Smooth muscle cell of the brain vasculature (primary cell): ENCODE data around the gene HSCB.
"Not testable (repeated sequence)": the region's sequence is repeated elsewhere in the genome, so short reads cannot be mapped to it uniquely, and the experiment has no call there.

Experiments
- DNase-seq: peaks from one replicate; pipeline ENCODE4 v3.0.0-alpha.2; 2012; ENCODE audit warnings: low read depth, low spot score

HSCB gene, protein sequence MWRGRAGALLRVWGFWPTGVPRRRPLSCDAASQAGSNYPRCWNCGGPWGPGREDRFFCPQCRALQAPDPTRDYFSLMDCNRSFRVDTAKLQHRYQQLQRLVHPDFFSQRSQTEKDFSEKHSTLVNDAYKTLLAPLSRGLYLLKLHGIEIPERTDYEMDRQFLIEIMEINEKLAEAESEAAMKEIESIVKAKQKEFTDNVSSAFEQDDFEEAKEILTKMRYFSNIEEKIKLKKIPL

GRCh38 chr22:28741785-28742561, at the start of gene HSCB, which contains the start of gene CHEK2:
Gene HSCB, plus strand, starts transcription at chr22:28742039. Its CDS starts 57 bp downstream, at chr22:28742096.
Gene CHEK2, minus strand, starts transcription at chr22:28741820. Its CDS starts 7,099 bp downstream, at chr22:28734721.
- peak; percentile 96 for DNase-seq

DNA sequence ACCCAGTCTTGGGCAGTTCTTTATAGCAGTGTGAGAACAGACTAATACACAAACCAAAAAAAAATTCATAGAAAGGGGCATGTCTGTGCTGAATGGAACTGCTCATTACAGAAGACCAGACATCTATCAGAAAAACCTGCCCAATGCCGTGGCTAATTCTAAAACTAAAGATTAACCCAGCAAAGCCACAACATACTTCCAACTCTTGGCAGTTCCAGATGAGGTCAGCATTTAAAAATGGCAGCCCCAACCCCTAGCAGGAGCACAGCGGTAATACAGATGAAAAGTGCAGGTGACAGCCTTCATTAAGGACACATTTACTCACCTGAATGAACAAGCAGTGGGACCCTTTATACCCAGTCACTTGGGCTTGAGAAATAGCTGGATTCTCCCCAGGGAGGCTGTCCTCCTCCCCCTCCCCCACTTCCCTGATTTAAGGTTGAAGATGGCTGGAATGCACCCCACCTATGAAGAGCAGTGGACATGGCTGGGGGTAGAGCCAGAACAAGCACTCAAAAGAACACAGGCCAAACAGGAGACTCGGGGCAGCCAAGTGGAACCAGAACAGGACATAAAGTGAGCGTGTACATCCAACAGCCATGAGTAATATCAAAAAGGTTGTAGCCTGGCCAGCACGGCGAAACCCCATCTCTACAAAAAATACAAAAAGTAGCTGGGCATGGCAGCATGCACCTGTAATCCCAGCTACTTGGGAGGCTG, 48.6 kb upstream of the HSCB start:
- DNase-seq = not testable (repeated sequence)

- DNase-seq = no peak
Observed at GRCh38 chr22:28702891-28703290, 38.9 kb upstream of the HSCB start.

GRCh38 chr22:28703436-28703835, 38.4 kb upstream of the HSCB start:
- no peak for DNase-seq

GRCh38 chr22:28706845-28707244, 35.0 kb upstream of the HSCB start:
- DNase-seq = no peak

DNA sequence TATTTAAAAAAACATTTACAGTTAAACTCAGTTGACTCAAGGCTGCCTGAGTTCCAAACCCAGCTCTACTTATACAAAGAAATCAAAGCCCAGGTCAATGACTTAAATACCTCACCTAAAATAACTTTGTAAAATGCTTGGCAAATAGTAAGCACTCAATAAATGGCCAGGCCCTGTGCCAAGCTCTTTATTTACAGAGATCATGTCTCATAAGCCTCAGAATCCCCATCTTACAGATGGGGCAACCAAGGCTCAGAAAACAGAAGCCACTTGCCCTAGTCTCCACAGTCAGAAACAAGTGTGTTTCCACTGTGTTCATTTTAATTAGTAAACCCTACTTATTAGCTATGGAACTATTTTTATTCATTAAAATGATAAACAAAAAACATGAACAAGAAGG, 31.7 kb upstream of the HSCB start:
- DNase-seq = no peak

DNA sequence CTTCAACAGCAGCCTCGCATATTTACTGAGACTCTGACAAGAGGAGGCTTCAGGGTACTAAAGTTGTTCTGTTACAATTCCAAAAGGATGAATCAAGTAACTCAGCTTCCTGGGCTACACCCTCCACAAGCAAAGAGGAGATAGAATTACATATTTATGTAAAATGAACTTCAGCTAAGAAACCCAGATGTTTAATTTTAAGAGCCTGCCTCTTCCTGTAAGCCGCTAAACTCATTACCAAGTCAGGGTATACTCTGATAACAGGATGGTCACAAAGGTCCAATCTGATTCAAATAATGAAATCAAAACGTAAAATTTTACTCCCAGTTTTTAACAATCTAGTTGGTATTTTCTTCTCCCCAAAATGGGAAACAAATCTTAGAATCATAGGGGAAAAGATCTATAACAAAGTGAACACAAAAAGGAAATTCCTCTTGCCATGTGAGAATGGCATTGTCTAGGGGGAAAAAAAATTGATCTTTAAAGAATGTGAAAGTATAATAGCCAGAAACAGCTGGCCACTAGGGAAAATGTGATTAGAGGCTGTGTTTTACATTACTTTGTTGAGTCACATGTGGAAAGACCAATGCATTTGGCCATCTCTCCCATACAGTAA, 31.2 kb upstream of the HSCB start:
- DNase-seq = peak; percentile 45

DNA sequence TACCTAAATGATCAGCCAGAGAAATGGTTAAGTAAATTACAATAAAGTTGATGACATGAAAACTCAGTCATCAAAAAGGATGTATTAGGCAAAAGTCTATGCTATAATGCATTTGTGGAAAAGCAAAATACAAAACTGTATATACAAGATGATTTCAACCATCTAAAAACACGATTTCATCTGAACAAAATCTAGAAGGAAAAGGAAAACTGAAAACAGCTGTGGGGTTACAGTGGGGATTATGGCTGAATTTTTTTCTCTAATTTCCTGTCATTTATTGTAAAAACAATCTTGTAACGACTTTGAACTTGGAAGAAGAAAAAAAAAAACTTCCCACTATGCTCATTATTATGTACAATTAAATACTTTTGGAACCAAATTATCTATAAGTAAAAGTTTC, 30.5 kb upstream of the HSCB start:
- DNase-seq = no peak

GRCh38 chr22:28711820-28712777, 29.7 kb upstream of the HSCB start:
- peak; percentile 46 for DNase-seq

DNA sequence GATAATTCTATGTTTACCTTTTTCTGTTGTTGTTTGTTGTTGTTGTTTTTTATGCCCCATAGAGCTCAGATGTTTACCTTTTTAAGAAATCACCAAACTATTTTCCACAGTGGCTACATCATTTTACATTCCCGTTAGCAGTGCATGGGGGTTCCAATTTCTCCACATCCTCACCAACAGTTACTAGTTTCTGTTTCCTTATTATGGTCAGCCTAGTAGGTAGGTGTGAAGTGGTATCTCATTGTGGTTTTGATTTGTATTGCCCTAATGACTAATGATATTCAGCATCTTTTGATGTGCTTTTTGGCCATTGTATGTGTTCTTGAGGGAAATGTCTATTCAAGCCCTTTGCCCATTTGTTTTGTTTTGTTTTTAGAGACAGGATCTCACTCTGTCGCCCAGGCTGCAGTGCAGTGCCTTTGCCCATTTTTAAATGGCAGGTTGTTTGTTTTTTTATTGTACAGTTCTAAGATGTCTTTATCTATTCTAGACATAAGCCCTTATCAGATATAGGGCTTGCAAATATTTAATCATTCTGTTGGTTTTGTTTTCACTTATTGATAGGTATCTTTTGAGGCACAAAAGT, 27.7 kb upstream of the HSCB start:
- no peak for DNase-seq

- no peak for DNase-seq
Observed at GRCh38 chr22:28715611-28716010, 26.2 kb upstream of the HSCB start.

- DNase-seq = no peak
Observed at GRCh38 chr22:28716686-28717085, 25.2 kb upstream of the HSCB start.

GRCh38 chr22:28718044-28718443, 23.8 kb upstream of the HSCB start:
- no peak for DNase-seq

DNA sequence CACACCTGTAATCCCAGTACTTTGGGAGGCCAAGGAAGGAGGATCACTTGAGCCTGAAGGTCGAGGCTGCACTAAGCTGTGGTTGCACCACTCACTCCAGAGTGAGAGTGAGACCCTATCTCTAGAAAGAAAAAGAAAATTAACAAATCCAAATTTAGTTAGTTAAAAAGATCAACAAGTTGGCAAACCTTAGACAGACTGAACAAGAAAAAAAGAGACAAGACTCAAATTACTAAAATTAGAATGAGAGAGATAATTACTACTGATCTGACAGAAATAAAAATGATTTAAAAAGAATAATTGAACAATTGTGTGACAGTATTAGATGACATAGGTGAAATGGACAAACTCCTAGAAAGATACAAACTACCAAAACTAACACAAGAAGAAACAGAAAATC, 13.8 kb upstream of the HSCB start:
- DNase-seq = no peak

GRCh38 chr22:28728621-28729313, 13.1 kb upstream of the HSCB start:
- DNase-seq = no peak

GRCh38 chr22:28730179-28730578, 11.7 kb upstream of the HSCB start:
- no peak for DNase-seq

DNA sequence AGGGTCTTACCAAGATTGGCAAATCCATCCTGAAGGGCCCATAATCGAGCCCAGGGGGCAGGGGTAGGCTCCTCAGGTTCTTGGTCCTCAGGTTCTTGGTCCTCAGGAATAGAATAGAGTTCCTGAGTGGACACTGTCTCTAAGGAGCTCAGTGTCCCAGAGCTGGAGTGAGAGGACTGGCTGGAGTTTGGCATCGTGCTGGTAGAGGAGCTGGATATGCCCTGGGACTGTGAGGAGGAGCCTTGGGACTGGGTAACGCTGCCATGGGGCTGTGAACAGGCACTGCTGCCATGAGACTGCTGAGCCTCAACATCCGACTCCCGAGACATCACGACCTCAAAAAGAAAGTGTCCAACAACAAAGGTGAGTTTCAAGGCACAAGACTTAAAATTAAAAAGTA, 7.4 kb upstream of the HSCB start:
- no peak for DNase-seq

- DNase-seq = no peak
Observed at GRCh38 chr22:28736301-28737155, 5.3 kb upstream of the HSCB start.

DNA sequence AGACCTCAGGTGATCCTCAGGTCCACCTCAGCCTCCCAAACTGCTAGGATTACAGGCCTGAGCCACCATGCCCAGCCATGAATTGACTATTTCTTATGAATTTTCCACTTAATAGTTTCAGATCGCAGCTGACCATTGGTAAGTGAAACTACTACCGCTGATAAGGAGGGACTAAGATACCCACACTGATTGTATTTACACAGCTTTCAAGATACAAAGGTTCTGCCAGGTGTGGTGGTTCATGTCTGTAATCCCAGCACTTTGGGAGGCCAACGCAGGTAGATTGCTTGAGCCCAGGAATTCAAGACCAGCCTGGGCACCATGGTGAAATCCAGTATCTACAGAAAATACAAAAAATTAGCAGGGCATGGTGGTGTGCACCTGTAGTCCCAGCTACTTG, 4.1 kb upstream of the HSCB start:
- DNase-seq = no peak
